Measurements from ENCODE around the gene ANKRD33B.

- TF ChIP-seq CTCF (conservative IDR thresholded peaks at IDR 0.05; ENCODE audit: low read depth, low read length) (no peak), EZH2 (IDR thresholded peaks at IDR 0.05; ENCODE audit: low read length, unreplicated experiment) (no peak), EZH2phosphoT487 (IDR thresholded peaks at IDR 0.05; ENCODE audit: borderline replicate concordance, low read length) (no peak)
Observed at GRCh38 chr5:10595293-10595671, 31.4 kb downstream of the ANKRD33B start.

All from PC-3 (cell line).